ENCODE measurements around the gene SGTA.

The SGTA gene

GRCh38 chr19:2809387-2810140, 26.5 kb upstream of the SGTA start:
- no peak for FAIRE-seq

- FAIRE-seq = no peak
Observed at GRCh38 chr19:2808129-2808941, 25.3 kb upstream of the SGTA start.

- no peak for FAIRE-seq
Observed at GRCh38 chr19:2807379-2808128, 24.5 kb upstream of the SGTA start.

- no peak for FAIRE-seq
Observed at GRCh38 chr19:2806736-2807378, 23.8 kb upstream of the SGTA start.

GRCh38 chr19:2805991-2806649, 23.0 kb upstream of the SGTA start:
- FAIRE-seq = no peak

GRCh38 chr19:2805261-2805900, 22.3 kb upstream of the SGTA start:
- no peak for FAIRE-seq

GRCh38 chr19:2804156-2805004, 21.3 kb upstream of the SGTA start:
- no peak for FAIRE-seq

- no peak for FAIRE-seq
Observed at GRCh38 chr19:2803486-2804155, 20.5 kb upstream of the SGTA start.

GRCh38 chr19:2802826-2803225, 19.8 kb upstream of the SGTA start:
- FAIRE-seq = no peak

GRCh38 chr19:2800506-2800905, 17.4 kb upstream of the SGTA start:
- FAIRE-seq = no peak

GRCh38 chr19:2799273-2800020, 16.4 kb upstream of the SGTA start:
- FAIRE-seq = no peak

- no peak for FAIRE-seq
Observed at GRCh38 chr19:2798733-2799132, 15.7 kb upstream of the SGTA start.

- no peak for FAIRE-seq
Observed at GRCh38 chr19:2798158-2798685, 15.1 kb upstream of the SGTA start.

GRCh38 chr19:2797280-2797679, 14.2 kb upstream of the SGTA start:
- FAIRE-seq = no peak

GRCh38 chr19:2796659-2797266, 13.7 kb upstream of the SGTA start:
- no peak for FAIRE-seq

- FAIRE-seq = no peak
Observed at GRCh38 chr19:2795827-2796658, 13.0 kb upstream of the SGTA start.

- FAIRE-seq = no peak
Observed at GRCh38 chr19:2793577-2793976, 10.5 kb upstream of the SGTA start.

- FAIRE-seq = no peak
Observed at GRCh38 chr19:2793126-2793525, 10.1 kb upstream of the SGTA start.

Data from colon (tissue), 2 donors.